ENCODE results near the gene GMEB2. TPM values are rescaled to one million over a fixed set of nuclear protein-coding genes. Genes with fewer than 3 reads are reported as not detected.
"Not testable (repeated sequence)": the region's sequence is repeated elsewhere in the genome, so short reads cannot be mapped to it uniquely, and the experiment has no call there.

The GMEB2 gene
- total and polyA plus RNA-seq, 2 donors = 9.3 to 16.3 TPM

- Histone ChIP-seq H3K36me3 (ENCODE audit: control insufficient read depth in 2 of 2, insufficient read depth in 2 of 2, low read length in 1 of 2) (peaks cover 0 to 4% of the 10 kb centered on the region in 2 donors), H3K4me1 (ENCODE audit: control insufficient read depth in 2 of 2, insufficient read depth in 2 of 2, low read length in 2 of 2) (peaks cover 9 to 12% of the 10 kb centered on the region in 2 donors), H3K27ac (ENCODE audit: low read depth in 1 of 2, low read length in 1 of 2) (peak within 1 kb of the TSS; percentile 12 to 72), H3K4me3 (ENCODE audit: low read length in 2 of 2) (peak within 1 kb of the TSS; percentile 59 to 82), H3K27me3 (ENCODE audit: control insufficient read depth in 2 of 2, insufficient read depth in 1 of 2, low read length in 1 of 2) (peaks cover 2 to 48% of the 10 kb centered on the region in 2 donors), H3K9me3 (ENCODE audit: control insufficient read depth in 2 of 2, insufficient read depth in 1 of 2, low read length in 1 of 2) (peaks cover 0 to 2% of the 10 kb centered on the region in 2 donors)
- DNase-seq (ENCODE audit: low read depth in 6 of 9, low spot score in 9 of 9) = peak in 3 of 9 donors; percentile 39 to 70 (median 42)
- 11% methylated on average over 40 of the region's 40 CpGs for WGBS
Measured at GRCh38 chr20:63574156-63574828, 52.6 kb downstream of the GMEB2 start, which contains the start of gene HELZ2. Gene HELZ2, minus strand, starts transcription at chr20:63574239. Its CDS starts 1,854 bp downstream, at chr20:63572385.

- Histone ChIP-seq H3K27ac (ENCODE audit: low read depth in 1 of 2, low read length in 1 of 2) (peak overlapping the region; percentile 8 to 12), H3K36me3 (ENCODE audit: control insufficient read depth in 2 of 2, insufficient read depth in 2 of 2, low read length in 1 of 2) (peaks cover 0 to 4% of the 10 kb centered on the region in 2 donors), H3K27me3 (ENCODE audit: control insufficient read depth in 2 of 2, insufficient read depth in 1 of 2, low read length in 1 of 2) (peaks cover 5 to 48% of the 10 kb centered on the region in 2 donors), H3K4me3 (ENCODE audit: low read length in 2 of 2) (peak overlapping the region; percentile 59 to 82), H3K9me3 (ENCODE audit: control insufficient read depth in 2 of 2, insufficient read depth in 1 of 2, low read length in 1 of 2) (peaks cover 0 to 2% of the 10 kb centered on the region in 2 donors), H3K4me1 (ENCODE audit: control insufficient read depth in 2 of 2, insufficient read depth in 2 of 2, low read length in 2 of 2) (peaks cover 11 to 14% of the 10 kb centered on the region in 2 donors)
- 3% methylated on average over 24 of the region's 24 CpGs for WGBS
- peak in 2 of 9 donors; percentile 13 to 33 for DNase-seq (ENCODE audit: low read depth in 6 of 9, low spot score in 9 of 9)
Measured at GRCh38 chr20:63573647-63574131, 53.2 kb downstream of the GMEB2 start.

GRCh38 chr20:63572788-63573646 is 53.9 kb downstream of the GMEB2 start:
- Histone ChIP-seq H3K27me3 (ENCODE audit: control insufficient read depth in 2 of 2, insufficient read depth in 1 of 2, low read length in 1 of 2) (peaks cover 5 to 55% of the 10 kb centered on the region in 2 donors), H3K9me3 (ENCODE audit: control insufficient read depth in 2 of 2, insufficient read depth in 1 of 2, low read length in 1 of 2) (peaks cover 0 to 4% of the 10 kb centered on the region in 2 donors), H3K4me3 (ENCODE audit: low read length in 2 of 2) (peak overlapping the region; percentile 59 to 82), H3K36me3 (ENCODE audit: control insufficient read depth in 2 of 2, insufficient read depth in 2 of 2, low read length in 1 of 2) (peaks cover 0 to 4% of the 10 kb centered on the region in 2 donors), H3K27ac (ENCODE audit: low read depth in 1 of 2, low read length in 1 of 2) (no peak overlapping the region), H3K4me1 (ENCODE audit: control insufficient read depth in 2 of 2, insufficient read depth in 2 of 2, low read length in 2 of 2) (peaks cover 18 to 21% of the 10 kb centered on the region in 2 donors)
- no peak for DNase-seq (ENCODE audit: low read depth in 6 of 9, low spot score in 9 of 9)
- 95% methylated on average over 34 of the region's 34 CpGs for WGBS

DNA sequence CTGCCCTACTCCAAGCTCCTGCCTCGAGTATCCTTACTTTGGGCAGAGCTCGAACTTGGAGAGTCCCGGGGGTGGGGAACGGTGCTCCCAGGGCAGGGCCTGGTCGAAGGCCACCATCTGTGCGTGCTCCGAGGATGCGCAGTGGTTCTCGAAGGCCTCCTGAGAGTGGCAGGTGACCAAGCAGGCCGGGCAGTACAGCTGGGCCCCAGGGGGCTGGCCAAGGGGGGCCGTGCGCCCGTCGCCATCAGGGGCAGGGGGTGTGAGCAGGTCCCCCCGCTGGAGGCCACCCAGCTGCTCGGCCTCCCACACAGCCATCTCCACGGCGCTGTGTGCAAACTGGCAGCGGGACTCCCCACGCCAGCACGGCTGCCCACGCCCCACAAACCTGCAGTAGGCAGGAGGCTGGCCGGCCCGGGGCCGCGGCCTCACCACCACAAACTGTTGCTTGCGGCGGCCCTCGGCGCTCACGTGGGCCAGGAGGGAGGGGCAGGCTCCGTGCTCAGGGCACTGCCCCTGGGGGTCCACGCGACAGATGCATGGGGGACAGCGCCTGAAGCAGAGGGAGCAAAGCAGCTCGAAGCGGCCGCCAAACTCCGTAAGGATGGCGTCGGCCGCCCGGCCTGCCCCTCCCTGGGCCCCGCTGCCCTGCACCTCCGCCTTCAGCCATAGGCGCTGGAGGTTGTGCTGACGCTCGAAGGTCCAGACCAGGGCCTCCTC is 54.7 kb downstream of the GMEB2 start:
- Histone ChIP-seq H3K9me3 (ENCODE audit: control insufficient read depth in 2 of 2, insufficient read depth in 1 of 2, low read length in 1 of 2) (peaks cover 0 to 9% of the 10 kb centered on the region in 2 donors), H3K36me3 (ENCODE audit: control insufficient read depth in 2 of 2, insufficient read depth in 2 of 2, low read length in 1 of 2) (peaks cover 0 to 4% of the 10 kb centered on the region in 2 donors), H3K27me3 (ENCODE audit: control insufficient read depth in 2 of 2, insufficient read depth in 1 of 2, low read length in 1 of 2) (peaks cover 5 to 57% of the 10 kb centered on the region in 2 donors), H3K4me3 (ENCODE audit: low read length in 2 of 2) (no peak overlapping the region), H3K27ac (ENCODE audit: low read depth in 1 of 2, low read length in 1 of 2) (no peak overlapping the region), H3K4me1 (ENCODE audit: control insufficient read depth in 2 of 2, insufficient read depth in 2 of 2, low read length in 2 of 2) (peaks cover 24 to 28% of the 10 kb centered on the region in 2 donors)
- DNase-seq (ENCODE audit: low read depth in 6 of 9, low spot score in 9 of 9) = no peak
- 98% methylated on average over 48 of the region's 48 CpGs for WGBS

GRCh38 chr20:63571087-63571478 is 55.8 kb downstream of the GMEB2 start:
- not testable (repeated sequence) for DNase-seq (ENCODE audit: low read depth in 6 of 9, low spot score in 9 of 9); H3K36me3 ChIP-seq (ENCODE audit: control insufficient read depth in 2 of 2, insufficient read depth in 2 of 2, low read length in 1 of 2)

GRCh38 chr20:63570281-63571086 is 56.4 kb downstream of the GMEB2 start:
- peaks cover 0 to 9% of the 10 kb centered on the region in 2 donors for H3K9me3 ChIP-seq (ENCODE audit: control insufficient read depth in 2 of 2, insufficient read depth in 1 of 2, low read length in 1 of 2)
- H3K36me3 ChIP-seq (ENCODE audit: control insufficient read depth in 2 of 2, insufficient read depth in 2 of 2, low read length in 1 of 2) = peaks cover 0 to 12% of the 10 kb centered on the region in 2 donors
- no peak for DNase-seq (ENCODE audit: low read depth in 6 of 9, low spot score in 9 of 9)
- 98% methylated on average over 28 of the region's 28 CpGs for WGBS
- H3K4me3 ChIP-seq (ENCODE audit: low read length in 2 of 2) = no peak overlapping the region
- no peak overlapping the region for H3K27ac ChIP-seq (ENCODE audit: low read depth in 1 of 2, low read length in 1 of 2)
- H3K27me3 ChIP-seq (ENCODE audit: control insufficient read depth in 2 of 2, insufficient read depth in 1 of 2, low read length in 1 of 2) = peaks cover 5 to 53% of the 10 kb centered on the region in 2 donors
- H3K4me1 ChIP-seq (ENCODE audit: control insufficient read depth in 2 of 2, insufficient read depth in 2 of 2, low read length in 2 of 2) = peaks cover 24 to 28% of the 10 kb centered on the region in 2 donors

More at GRCh38 chr20:63571087-63571478, 55.8 kb downstream of the GMEB2 start:
- H3K9me3 ChIP-seq (ENCODE audit: control insufficient read depth in 2 of 2, insufficient read depth in 1 of 2, low read length in 1 of 2); H3K27ac ChIP-seq (ENCODE audit: low read depth in 1 of 2, low read length in 1 of 2); H3K4me3 ChIP-seq (ENCODE audit: low read length in 2 of 2): not testable (repeated sequence)
- peaks cover 5 to 57% of the 10 kb centered on the region in 2 donors for H3K27me3 ChIP-seq (ENCODE audit: control insufficient read depth in 2 of 2, insufficient read depth in 1 of 2, low read length in 1 of 2)
- peaks cover 24 to 28% of the 10 kb centered on the region in 2 donors for H3K4me1 ChIP-seq (ENCODE audit: control insufficient read depth in 2 of 2, insufficient read depth in 2 of 2, low read length in 2 of 2)
- 72% methylated on average over 7 of the region's 11 CpGs for WGBS

DNA sequence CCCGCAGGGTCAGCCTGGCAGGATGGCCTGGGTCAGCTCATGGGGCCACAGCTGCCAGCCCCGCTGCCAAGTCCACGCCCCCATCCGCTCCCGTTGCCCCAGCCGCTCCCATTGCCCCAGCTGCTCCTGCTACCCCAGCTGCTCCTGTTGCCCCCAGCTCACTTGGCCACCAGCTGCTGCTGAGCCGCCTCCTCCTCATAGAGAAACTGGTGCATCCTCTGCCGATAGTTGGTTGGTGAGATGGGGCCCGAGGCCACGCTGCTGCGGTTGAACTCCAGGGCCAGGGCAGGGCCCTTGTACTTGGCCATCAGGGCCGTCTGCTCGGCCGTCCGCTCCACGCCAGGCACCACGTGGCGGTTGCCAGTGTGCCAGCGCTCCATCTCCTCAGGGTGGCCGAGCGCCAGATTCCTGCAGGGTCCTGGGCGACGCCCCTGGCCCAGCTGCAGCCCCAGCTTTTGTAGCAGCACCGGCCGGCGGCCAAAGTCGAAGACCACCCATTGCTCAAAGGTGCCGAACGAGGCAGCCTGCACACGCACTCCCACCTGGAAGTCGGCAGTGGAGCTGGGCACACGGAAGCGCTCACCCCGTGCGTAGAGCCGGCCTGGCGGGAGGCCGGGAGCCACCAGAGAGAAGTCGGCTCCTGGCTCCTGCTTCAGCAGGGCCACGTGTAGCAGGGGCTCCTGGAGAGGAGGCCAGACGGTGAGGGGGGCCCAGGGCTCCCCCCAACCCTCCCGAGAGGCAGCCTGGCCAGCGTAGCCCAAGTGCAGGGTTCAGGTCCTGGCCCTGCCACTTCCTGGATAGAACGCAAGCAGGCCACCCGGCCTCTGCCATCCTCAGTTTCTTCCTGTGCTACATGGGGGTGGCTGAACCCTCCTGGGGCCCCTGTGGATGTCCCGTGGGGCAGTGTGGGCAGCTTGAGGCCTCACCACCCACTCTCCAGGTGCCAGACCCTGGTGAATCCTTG is 57.6 kb downstream of the GMEB2 start:
- Histone ChIP-seq H3K27ac (ENCODE audit: low read depth in 1 of 2, low read length in 1 of 2) (no peak overlapping the region), H3K4me3 (ENCODE audit: low read length in 2 of 2) (no peak overlapping the region), H3K36me3 (ENCODE audit: control insufficient read depth in 2 of 2, insufficient read depth in 2 of 2, low read length in 1 of 2) (peaks cover 0 to 16% of the 10 kb centered on the region in 2 donors)

More for the DNA sequence above, 57.6 kb downstream of the GMEB2 start:
- Histone ChIP-seq H3K4me1 (ENCODE audit: control insufficient read depth in 2 of 2, insufficient read depth in 2 of 2, low read length in 2 of 2) (peaks cover 20 to 24% of the 10 kb centered on the region in 2 donors), H3K9me3 (ENCODE audit: control insufficient read depth in 2 of 2, insufficient read depth in 1 of 2, low read length in 1 of 2) (peaks cover 0 to 9% of the 10 kb centered on the region in 2 donors), H3K27me3 (ENCODE audit: control insufficient read depth in 2 of 2, insufficient read depth in 1 of 2, low read length in 1 of 2) (peaks cover 5 to 41% of the 10 kb centered on the region in 2 donors)
- WGBS = 93% methylated on average over 46 of the region's 46 CpGs
- no peak for DNase-seq (ENCODE audit: low read depth in 6 of 9, low spot score in 9 of 9)

Data from thymus (tissue), 11 donors.